Hematopoietic multipotent progenitor cell treated with erythropoietin and hydrocortisone succinate and interleukin-3 and kit ligand, for 8 days (in vitro differentiated cells): Measurements from ENCODE around the gene DDX28.
"Not testable (repeated sequence)": the region's sequence is repeated elsewhere in the genome, so short reads cannot be mapped to it uniquely, and the experiment has no call there.

Experiments
- DNase-seq: peaks from one replicate; pipeline ENCODE4 v3.0.0-alpha.2; 2015

DDX28 gene

GRCh38 chr16:67993207-67994039 is 29.6 kb downstream of the DDX28 start:
- DNase-seq: peak; percentile 92

DNA sequence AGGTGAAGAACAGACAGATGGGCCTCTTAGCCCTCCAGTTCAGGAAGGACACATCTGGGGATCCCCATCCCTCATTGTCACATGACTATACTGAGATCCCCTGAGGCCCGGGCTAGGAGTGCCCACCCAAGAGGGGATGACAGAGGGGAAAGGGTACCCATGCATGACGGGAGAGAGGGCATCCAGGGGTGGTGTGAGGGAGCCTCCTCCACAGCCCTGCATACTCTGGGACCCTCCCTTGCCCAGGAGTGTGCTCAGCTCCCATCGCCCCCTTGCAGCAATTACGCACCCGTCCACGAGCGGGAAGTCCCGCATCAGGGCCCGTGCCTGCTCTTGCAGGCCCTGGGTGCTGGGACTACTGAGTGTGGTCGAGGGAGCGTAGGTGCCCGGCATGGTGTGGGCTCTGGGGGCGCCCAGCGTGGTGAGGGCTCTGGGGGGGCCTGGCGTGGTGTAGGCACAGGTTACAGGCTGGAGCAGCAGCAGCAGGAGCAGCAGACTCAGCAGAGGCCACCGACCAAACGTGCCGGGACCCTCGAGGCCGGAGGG is 30.3 kb downstream of the DDX28 start:
- no peak for DNase-seq

DNA sequence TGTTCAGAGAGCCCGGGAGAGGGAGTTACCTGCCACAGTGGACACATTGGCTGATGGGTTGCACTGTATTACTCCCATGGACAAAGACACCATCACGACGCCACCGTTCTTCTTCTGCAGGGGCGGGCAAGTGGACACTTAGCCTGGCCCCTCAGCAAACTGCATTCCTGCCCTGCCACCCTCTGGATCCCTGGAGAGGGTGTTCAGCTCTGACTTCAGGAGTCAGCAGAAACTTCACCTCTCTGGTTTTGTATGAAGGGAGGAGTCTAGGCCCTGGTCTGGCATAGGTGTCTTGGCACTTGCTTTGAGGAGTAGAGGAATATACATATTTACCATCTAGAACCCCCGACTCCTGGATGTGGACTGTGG is 33.0 kb downstream of the DDX28 start:
- no peak for DNase-seq

GRCh38 chr16:67989322-67990017 is 33.6 kb downstream of the DDX28 start:
- no peak for DNase-seq

DNA sequence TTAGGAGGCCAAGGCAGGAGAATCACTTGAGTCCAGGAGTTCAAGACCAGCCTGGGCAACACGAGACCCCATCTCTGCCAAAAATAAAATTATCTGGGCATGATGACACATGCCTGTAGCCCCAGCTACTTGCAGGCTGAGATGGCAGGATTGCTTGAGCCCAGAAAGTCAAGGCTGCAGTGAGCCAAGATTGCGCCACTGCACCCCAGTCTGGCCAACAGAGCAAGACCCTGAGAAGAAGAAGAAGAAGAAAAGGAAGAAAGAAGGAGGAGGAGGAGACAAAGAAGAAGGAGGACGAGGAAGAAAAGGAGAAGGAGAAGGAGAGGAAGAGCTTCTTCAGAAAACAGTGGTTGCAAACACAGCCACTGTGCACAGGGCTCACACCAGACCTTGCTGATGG is 34.4 kb downstream of the DDX28 start:
- DNase-seq: no peak

DNA sequence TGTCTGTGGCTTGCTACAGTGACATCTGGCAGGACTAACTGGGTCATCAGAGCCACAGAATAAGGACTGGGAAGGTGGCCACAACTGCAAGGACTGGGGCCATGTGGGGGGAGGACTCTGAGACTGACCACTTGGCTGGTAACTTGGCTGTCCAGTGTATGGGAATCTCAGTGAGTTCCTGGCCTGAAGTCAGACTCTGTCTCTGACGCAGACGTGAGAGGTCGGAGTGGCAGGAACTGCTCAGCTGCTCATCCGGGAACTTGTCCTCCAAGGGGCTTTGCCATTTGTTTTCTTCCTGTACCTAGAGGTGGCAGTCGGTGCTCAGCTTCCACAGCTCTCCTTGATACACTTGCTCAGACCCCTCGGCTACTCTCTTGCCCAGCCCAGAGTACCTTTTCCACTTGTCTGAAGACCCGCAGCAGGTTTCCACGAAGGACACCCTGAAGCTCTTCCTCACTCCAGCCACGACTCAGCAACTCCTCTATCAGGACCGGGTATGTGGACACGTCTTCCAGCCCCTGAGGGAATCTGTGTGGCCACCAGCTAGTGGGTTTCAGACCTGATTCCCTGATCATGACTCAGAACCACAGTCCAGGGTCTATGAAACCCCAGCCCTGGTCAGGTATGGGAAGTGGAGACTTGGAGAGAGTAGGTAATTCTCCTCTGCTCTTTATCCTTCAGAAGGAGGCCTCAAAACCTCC is 35.4 kb downstream of the DDX28 start:
- no peak for DNase-seq

DNA sequence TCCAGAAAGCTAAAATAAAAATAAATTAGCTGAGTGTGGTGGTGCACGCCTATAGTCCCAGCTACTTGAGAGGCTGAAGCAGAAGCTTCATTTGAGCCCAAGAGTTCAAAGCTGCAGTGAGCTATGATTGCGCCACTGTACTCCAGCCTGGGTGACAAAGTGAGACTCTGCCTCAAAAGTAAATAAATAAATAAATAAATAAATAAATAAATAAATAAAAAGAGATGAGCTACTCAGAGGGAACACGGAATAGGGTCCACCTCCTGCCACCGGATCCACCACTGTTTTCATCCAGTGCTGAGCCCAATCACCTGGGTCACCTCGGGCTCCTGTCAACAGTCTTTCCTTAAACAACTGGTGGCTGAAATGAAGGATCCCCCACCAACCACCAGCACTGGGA is 36.1 kb downstream of the DDX28 start:
- DNase-seq: no peak

DNA sequence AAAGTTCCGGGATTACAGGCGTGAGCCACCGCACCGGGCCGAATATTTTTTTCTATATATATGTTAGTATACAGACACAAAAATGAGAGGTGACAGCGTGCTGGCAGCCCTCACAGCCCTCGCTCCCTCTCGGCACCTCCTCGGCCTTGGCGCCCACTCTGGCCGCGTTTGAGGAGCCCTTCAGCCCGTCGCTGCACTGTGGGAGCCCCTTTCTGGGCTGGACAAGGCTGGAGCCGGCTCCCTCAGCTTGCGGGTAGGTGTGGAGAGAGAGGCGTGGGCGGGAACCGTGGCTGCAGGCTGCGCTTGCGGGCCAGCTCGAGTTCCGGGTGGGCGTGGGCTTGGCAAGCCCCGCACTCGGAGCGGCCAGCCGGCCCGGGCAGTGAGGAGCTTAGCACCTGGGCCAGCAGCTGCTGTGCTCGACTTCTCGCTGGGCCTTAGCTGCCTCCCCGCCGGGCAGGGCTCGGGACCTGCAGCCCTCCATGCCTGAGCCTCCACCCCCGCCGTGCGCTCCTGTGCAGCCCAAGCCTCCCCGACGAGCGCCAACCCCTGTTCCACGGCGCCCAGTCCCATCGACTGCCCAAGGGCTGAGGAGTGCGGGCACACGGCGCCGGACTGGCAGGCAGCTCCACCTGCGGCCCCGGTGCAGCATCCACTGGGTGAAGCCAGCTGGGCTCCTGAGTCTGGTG is 40.9 kb downstream of the DDX28 start:
- DNase-seq: no peak

- DNase-seq: no peak
Measured at GRCh38 chr16:67979955-67980678, 42.9 kb downstream of the DDX28 start, which contains the start of gene DPEP3. Gene DPEP3 (minus strand): TSS chr16:67980499. CDS start chr16:67980380, 119 bp downstream.

GRCh38 chr16:67977469-67978227 is 45.4 kb downstream of the DDX28 start:
- no peak for DNase-seq

DNA sequence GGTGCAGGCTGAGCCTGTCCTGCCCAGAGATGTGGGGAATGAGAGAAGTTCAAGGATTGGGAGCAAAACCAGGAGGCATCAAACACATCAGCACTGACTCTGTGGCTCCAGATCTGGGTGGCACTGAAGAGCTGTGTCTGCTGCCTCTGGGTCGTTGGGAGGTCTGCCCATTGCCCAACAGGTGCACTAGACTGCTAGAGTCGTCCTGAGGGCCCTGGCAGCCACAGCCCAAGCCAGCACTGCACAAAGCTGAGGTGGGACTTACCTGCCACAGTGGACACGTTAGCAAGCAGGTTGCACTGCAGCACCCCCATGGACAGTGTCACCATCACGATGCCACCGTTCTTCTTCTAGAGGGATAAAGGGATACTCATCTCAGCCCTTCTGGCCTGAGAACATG is 46.0 kb downstream of the DDX28 start:
- no peak for DNase-seq

- no peak for DNase-seq
Measured at GRCh38 chr16:67976205-67976604, 46.8 kb downstream of the DDX28 start.

DNA sequence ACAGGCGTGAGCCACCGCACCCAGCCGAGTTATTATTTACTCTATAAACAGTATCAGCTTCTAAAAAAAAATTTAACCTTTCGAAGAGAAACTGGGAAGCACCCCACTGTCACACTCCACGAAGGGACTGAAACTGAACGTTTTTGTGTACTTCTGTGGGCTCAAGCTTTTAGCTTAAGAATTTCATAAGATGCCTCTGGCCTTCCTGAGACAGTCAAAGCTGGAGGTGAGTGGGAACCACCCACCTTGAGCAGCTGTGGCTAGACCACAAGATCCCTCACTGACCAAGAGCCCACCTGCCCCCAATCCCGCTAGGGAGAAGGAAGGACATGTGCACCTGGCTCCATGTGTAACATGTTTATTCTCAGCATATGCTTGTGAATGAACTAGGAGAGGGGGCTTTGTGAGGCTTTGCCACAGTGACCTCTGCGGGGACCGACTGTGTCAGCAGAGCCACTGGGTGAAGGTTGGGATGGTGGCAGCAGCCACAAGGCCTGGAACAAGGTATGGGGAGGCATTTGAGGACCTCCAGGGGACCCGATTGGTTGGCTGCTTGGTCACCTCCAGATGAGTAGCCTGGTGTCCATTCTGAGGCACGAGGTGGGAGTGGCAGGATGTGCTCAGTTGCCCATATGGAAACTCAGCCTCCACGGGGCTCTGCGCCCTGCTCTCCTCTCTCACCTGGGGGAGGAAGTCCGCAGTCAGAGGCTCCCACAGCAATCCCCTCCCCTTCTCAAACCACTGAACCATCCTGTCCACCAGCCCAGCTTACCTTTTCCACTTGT is 47.5 kb downstream of the DDX28 start:
- no peak for DNase-seq

- DNase-seq: not testable (repeated sequence)
Measured at GRCh38 chr16:67972285-67972684, 50.7 kb downstream of the DDX28 start.

- DNase-seq: peak; percentile 58
Measured at GRCh38 chr16:67971111-67971510, 51.9 kb downstream of the DDX28 start.
